Loucy (cell line): ENCODE data around the gene DTX1.
A peak's percentile ranks its signal among the peaks of the same experiment; 100 is the strongest.

ENCODE experiments used
- H2AFZ ChIP-seq: fragments of 200-600 bp; sonication (generic); 2 replicates; pipeline ENCODE4 v1.6.0; 2016; ENCODE audit warnings: antibody characterized with exemption, mild to moderate bottlenecking, low read length, moderate library complexity
- H3F3A ChIP-seq: fragments of 200-600 bp; 2 replicates; pipeline ENCODE4 v1.6.0; 2016; ENCODE audit warnings: antibody characterized with exemption, low read depth, mild to moderate bottlenecking
- H3K27me3 ChIP-seq: fragments of 200-600 bp; sonication (generic); 2 replicates; pipeline ENCODE4 v1.6.1; 2014; ENCODE audit warnings: low read length, mild to moderate bottlenecking; ENCODE audit not compliant: insufficient read depth, poor library complexity, severe bottlenecking
- H3K36me3 ChIP-seq: fragments of 200-600 bp; sonication (generic); 2 replicates; pipeline ENCODE4 v1.6.1; 2016; ENCODE audit warnings: low read length; ENCODE audit not compliant: insufficient read depth
- H3K4me1 ChIP-seq: fragments of 200-600 bp; sonication (generic); 2 replicates; pipeline ENCODE4 v1.5.1; 2014; ENCODE audit warnings: low read length, mild to moderate bottlenecking; ENCODE audit not compliant: insufficient read depth, poor library complexity, severe bottlenecking
- H3K4me2 ChIP-seq: fragments of 200-600 bp; sonication (generic); 2 replicates; pipeline ENCODE4 v1.6.0; 2014; ENCODE audit warnings: antibody characterized with exemption, low read length, low read depth, mild to moderate bottlenecking; ENCODE audit not compliant: poor library complexity, severe bottlenecking
- H3K4me3 ChIP-seq: fragments of 200-600 bp; sonication (generic); 2 replicates; pipeline ENCODE4 v1.5.1; 2014; ENCODE audit warnings: low read length, mild to moderate bottlenecking, mixed read lengths; ENCODE audit not compliant: poor library complexity, severe bottlenecking
- H3K79me2 ChIP-seq: fragments of 200-600 bp; sonication (generic); 2 replicates; pipeline ENCODE4 v1.6.1; 2014; ENCODE audit warnings: low read length; ENCODE audit not compliant: insufficient read depth
- H3K9ac ChIP-seq: fragments of 200-600 bp; sonication (generic); 2 replicates; pipeline ENCODE4 v1.6.0; 2014; ENCODE audit warnings: mild to moderate bottlenecking, low read depth, low read length, moderate library complexity; ENCODE audit not compliant: poor library complexity, severe bottlenecking
- H3K9me2 ChIP-seq: fragments of 200-600 bp; sonication (generic); replicated peaks from 2 replicates; pipeline ENCODE4 v1.6.1; 2016; ENCODE audit warnings: low read depth, low read length, mixed read lengths
- H3K9me3 ChIP-seq: fragments of 200-600 bp; sonication (generic); 2 replicates; pipeline ENCODE4 v1.6.1; 2014; ENCODE audit warnings: mild to moderate bottlenecking, antibody characterized with exemption, low read length, low read depth; ENCODE audit not compliant: insufficient read depth
- H4K20me1 ChIP-seq: fragments of 200-600 bp; sonication (generic); 2 replicates; pipeline ENCODE4 v1.6.0; 2014; ENCODE audit warnings: antibody characterized with exemption, low read length, mild to moderate bottlenecking; ENCODE audit not compliant: insufficient read depth, poor library complexity, severe bottlenecking
- CTCF ChIP-seq: fragments of 200-600 bp; sonication (generic); conservative IDR thresholded peaks from 2 replicates; pipeline ENCODE4 v1.5.1; 2014; ENCODE audit warnings: mild to moderate bottlenecking, antibody characterized with exemption, low read length
- EZH2phosphoT487 ChIP-seq: fragments of 200-600 bp; IDR thresholded peaks from 2 replicates; pipeline ENCODE4 v1.6.1; 2018; ENCODE audit warnings: antibody characterized with exemption, mild to moderate bottlenecking, moderate library complexity, borderline replicate concordance

The DTX1 gene

GRCh38 chr12:113088037-113088436 is 31.5 kb downstream of the DTX1 start:
- Histone ChIP-seq H3K4me1 (peaks cover 10% of the 10 kb centered on the region), H3K4me3 (no peak overlapping the region), H3K4me2 (no peak overlapping the region), H3K9me3 (no peaks in the 10 kb centered on the region), H3K36me3 (no peaks in the 10 kb centered on the region), H3F3A (no peaks in the 10 kb centered on the region), H3K9ac (no peak overlapping the region), H3K9me2 (no peaks in the 10 kb centered on the region), H2AFZ (no peak overlapping the region), H3K27me3 (no peaks in the 10 kb centered on the region), H3K79me2 (no peaks in the 10 kb centered on the region), H4K20me1 (no peaks in the 10 kb centered on the region)
- TF ChIP-seq CTCF (no peak), EZH2phosphoT487 (no peak)

GRCh38 chr12:113088971-113089756 is 32.6 kb downstream of the DTX1 start:
- peak overlapping the region; percentile 49; the same call in 1 of the 2 replicates for H2AFZ ChIP-seq
- H4K20me1 ChIP-seq = no peaks in the 10 kb centered on the region
- no peaks in the 10 kb centered on the region for H3K9me3 ChIP-seq
- no peaks in the 10 kb centered on the region for H3K9me2 ChIP-seq
- peak overlapping the region; percentile 31 for H3K4me3 ChIP-seq
- peak overlapping the region; percentile 11 for H3K4me2 ChIP-seq
- no peak overlapping the region for H3K9ac ChIP-seq
- no peaks in the 10 kb centered on the region for H3F3A ChIP-seq
- H3K4me1 ChIP-seq = peaks cover 10% of the 10 kb centered on the region
- no peaks in the 10 kb centered on the region for H3K36me3 ChIP-seq
- H3K79me2 ChIP-seq = no peaks in the 10 kb centered on the region
- TF ChIP-seq EZH2phosphoT487 = no peak
- no peak for TF ChIP-seq CTCF
- no peaks in the 10 kb centered on the region for H3K27me3 ChIP-seq

GRCh38 chr12:113089839-113090238 is 33.3 kb downstream of the DTX1 start:
- H3K27me3 ChIP-seq = no peaks in the 10 kb centered on the region
- no peaks in the 10 kb centered on the region for H3K9me2 ChIP-seq
- no peaks in the 10 kb centered on the region for H3K9me3 ChIP-seq
- H3K4me2 ChIP-seq = peak overlapping the region; percentile 11
- peaks cover 10% of the 10 kb centered on the region for H3K4me1 ChIP-seq
- no peak overlapping the region for H3K9ac ChIP-seq
- TF ChIP-seq EZH2phosphoT487 (no peak), CTCF (no peak)
- H3F3A ChIP-seq = no peaks in the 10 kb centered on the region
- H3K36me3 ChIP-seq = no peaks in the 10 kb centered on the region
- peak overlapping the region; percentile 31 for H3K4me3 ChIP-seq
- H3K79me2 ChIP-seq = no peaks in the 10 kb centered on the region
- H2AFZ ChIP-seq = 0 out of 2 replicates have a peak overlapping the region, but pooled peaks have one; percentile 49
- H4K20me1 ChIP-seq = no peaks in the 10 kb centered on the region
